ENCODE measurements around the gene AP2B1.
"Not testable (repeated sequence)": the region's sequence is repeated elsewhere in the genome, so short reads cannot be mapped to it uniquely, and the experiment has no call there.

DNA sequence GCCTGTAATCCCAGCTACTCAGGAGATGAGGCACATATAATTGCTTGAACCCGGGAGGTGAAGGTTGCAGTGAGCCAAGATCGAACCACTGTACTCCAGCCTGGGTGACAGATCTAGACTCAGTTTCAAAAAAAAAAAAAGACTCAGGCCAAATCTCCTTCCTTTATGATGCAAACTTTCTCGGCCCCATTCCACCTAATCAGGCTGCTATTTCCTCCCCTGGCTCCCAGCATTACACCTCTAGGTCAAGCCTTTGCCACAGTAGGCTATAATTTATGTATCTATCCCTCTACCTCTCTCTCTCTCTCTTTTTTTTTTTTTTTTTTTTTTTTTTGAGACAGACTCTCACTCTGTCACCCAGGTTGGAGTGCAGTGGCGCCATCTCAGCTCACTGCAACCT is 164.4 kb downstream of the AP2B1 start:
- TF ChIP-seq EGR1 (conservative IDR thresholded peaks at IDR 0.05); POLR2AphosphoS5 (IDR thresholded peaks at IDR 0.05; ENCODE audit: control insufficient read depth, insufficient read depth, low read depth, low read length); JUND (IDR thresholded peaks at IDR 0.05; ENCODE audit: borderline replicate concordance, low read depth, low read length); JUND (tag; IDR thresholded peaks at IDR 0.05; ENCODE audit: borderline replicate concordance, low read depth, low read length); ZNF41 (CRISPR knock-in tag; conservative IDR thresholded peaks at IDR 0.05); ZNF324 (CRISPR knock-in tag; IDR thresholded peaks at IDR 0.05): not testable (repeated sequence)
- TF ChIP-seq, protein P1, sequence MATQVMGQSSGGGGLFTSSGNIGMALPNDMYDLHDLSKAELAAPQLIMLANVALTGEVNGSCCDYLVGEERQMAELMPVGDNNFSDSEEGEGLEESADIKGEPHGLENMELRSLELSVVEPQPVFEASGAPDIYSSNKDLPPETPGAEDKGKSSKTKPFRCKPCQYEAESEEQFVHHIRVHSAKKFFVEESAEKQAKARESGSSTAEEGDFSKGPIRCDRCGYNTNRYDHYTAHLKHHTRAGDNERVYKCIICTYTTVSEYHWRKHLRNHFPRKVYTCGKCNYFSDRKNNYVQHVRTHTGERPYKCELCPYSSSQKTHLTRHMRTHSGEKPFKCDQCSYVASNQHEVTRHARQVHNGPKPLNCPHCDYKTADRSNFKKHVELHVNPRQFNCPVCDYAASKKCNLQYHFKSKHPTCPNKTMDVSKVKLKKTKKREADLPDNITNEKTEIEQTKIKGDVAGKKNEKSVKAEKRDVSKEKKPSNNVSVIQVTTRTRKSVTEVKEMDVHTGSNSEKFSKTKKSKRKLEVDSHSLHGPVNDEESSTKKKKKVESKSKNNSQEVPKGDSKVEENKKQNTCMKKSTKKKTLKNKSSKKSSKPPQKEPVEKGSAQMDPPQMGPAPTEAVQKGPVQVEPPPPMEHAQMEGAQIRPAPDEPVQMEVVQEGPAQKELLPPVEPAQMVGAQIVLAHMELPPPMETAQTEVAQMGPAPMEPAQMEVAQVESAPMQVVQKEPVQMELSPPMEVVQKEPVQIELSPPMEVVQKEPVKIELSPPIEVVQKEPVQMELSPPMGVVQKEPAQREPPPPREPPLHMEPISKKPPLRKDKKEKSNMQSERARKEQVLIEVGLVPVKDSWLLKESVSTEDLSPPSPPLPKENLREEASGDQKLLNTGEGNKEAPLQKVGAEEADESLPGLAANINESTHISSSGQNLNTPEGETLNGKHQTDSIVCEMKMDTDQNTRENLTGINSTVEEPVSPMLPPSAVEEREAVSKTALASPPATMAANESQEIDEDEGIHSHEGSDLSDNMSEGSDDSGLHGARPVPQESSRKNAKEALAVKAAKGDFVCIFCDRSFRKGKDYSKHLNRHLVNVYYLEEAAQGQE (IDR thresholded peaks at IDR 0.05; ENCODE audit: borderline replicate concordance): not testable (repeated sequence)
- TF ChIP-seq, protein P1 (CRISPR knock-in tag; IDR thresholded peaks at IDR 0.05; ENCODE audit: low read depth): not testable (repeated sequence)

All from K562 (cell line).